ENCODE data around the gene SH2D4B.

SH2D4B gene

GRCh38 chr10:80582286-80582960 is 44.7 kb downstream of the SH2D4B start:
- TF ChIP-seq CREB5 (CRISPR knock-in tag; IDR thresholded peaks at IDR 0.05; ENCODE audit: low read depth) (no peak), GLIS3 (CRISPR knock-in tag; IDR thresholded peaks at IDR 0.05) (no peak), ARNTL (CRISPR knock-in tag; IDR thresholded peaks at IDR 0.05; ENCODE audit: borderline replicate concordance, low read depth) (no peak), TCF4 (CRISPR knock-in tag; IDR thresholded peaks at IDR 0.05; ENCODE audit: borderline replicate concordance) (no peak), ZFP30 (CRISPR knock-in tag; IDR thresholded peaks at IDR 0.05) (no peak), SNAI2 (CRISPR knock-in tag; IDR thresholded peaks at IDR 0.05) (no peak)
- no peak for ATAC-seq

DNA sequence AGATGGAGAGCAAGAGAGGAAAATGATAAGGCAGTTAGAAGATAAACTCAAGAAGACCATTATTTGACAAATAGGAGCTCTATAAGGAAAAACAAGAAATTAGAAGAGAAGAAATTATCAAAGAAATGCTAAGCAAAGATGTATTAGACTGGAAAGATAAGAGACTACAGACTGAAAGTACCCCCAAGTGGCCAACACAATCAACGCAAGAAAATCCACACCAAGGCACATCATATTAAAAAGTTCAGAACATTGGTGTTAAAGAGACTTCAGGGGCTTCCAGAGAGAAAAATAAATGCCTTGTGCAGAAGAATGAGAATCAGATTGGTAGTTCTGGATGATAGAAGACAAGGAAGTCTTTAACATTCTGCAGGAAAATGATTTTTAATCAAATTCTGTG is 46.0 kb downstream of the SH2D4B start:
- ATAC-seq: no peak
- no peak for TF ChIP-seq ZNF8 (CRISPR knock-in tag; IDR thresholded peaks at IDR 0.05)
- TF ChIP-seq PATZ1 (CRISPR knock-in tag; IDR thresholded peaks at IDR 0.05; ENCODE audit: borderline replicate concordance): no peak
- no peak for TF ChIP-seq OSR1 (CRISPR knock-in tag; IDR thresholded peaks at IDR 0.05)
- TF ChIP-seq CREB5 (CRISPR knock-in tag; IDR thresholded peaks at IDR 0.05; ENCODE audit: low read depth): no peak
- TF ChIP-seq TCF4 (CRISPR knock-in tag; IDR thresholded peaks at IDR 0.05; ENCODE audit: borderline replicate concordance): no peak
- TF ChIP-seq SNAI2 (CRISPR knock-in tag; IDR thresholded peaks at IDR 0.05): no peak
- TF ChIP-seq PPARA (CRISPR knock-in tag; IDR thresholded peaks at IDR 0.05; ENCODE audit: borderline replicate concordance): no peak

DNA sequence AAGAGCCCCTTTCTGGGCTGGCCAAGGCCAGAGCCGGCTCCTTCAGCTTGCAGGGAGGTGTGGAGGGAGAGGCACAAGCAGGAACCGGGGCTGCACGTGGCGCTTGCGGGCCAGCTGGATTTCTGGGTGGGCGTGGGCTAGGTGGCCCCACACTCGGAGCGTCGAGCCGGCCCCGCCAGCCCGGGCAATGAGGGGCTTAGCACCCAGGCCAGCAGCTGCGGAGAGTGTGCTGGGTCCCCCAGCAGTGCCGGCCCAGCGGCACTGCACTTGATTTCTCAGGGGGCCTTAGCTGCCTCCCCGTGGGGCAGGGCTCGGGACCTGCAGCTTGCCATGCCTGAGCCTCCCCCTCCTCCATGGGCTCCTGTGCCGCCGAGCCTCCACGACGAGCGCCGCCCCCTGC is 48.1 kb downstream of the SH2D4B start:
- no peak for ATAC-seq
- TF ChIP-seq PATZ1 (CRISPR knock-in tag; IDR thresholded peaks at IDR 0.05; ENCODE audit: borderline replicate concordance) (no peak), BACH2 (CRISPR knock-in tag; IDR thresholded peaks at IDR 0.05; ENCODE audit: borderline replicate concordance) (no peak), OSR1 (CRISPR knock-in tag; IDR thresholded peaks at IDR 0.05) (no peak), ISL1 (CRISPR knock-in tag; IDR thresholded peaks at IDR 0.05) (no peak)
- TF ChIP-seq, protein P1, sequence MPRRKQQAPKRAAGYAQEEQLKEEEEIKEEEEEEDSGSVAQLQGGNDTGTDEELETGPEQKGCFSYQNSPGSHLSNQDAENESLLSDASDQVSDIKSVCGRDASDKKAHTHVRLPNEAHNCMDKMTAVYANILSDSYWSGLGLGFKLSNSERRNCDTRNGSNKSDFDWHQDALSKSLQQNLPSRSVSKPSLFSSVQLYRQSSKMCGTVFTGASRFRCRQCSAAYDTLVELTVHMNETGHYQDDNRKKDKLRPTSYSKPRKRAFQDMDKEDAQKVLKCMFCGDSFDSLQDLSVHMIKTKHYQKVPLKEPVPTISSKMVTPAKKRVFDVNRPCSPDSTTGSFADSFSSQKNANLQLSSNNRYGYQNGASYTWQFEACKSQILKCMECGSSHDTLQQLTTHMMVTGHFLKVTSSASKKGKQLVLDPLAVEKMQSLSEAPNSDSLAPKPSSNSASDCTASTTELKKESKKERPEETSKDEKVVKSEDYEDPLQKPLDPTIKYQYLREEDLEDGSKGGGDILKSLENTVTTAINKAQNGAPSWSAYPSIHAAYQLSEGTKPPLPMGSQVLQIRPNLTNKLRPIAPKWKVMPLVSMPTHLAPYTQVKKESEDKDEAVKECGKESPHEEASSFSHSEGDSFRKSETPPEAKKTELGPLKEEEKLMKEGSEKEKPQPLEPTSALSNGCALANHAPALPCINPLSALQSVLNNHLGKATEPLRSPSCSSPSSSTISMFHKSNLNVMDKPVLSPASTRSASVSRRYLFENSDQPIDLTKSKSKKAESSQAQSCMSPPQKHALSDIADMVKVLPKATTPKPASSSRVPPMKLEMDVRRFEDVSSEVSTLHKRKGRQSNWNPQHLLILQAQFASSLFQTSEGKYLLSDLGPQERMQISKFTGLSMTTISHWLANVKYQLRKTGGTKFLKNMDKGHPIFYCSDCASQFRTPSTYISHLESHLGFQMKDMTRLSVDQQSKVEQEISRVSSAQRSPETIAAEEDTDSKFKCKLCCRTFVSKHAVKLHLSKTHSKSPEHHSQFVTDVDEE (CRISPR knock-in tag; IDR thresholded peaks at IDR 0.05): no peak

GRCh38 chr10:80588546-80588945 is 50.8 kb downstream of the SH2D4B start:
- no peak for TF ChIP-seq CSDC2 (CRISPR knock-in tag; IDR thresholded peaks at IDR 0.05)
- no peak for TF ChIP-seq POU6F1 (CRISPR knock-in tag; IDR thresholded peaks at IDR 0.05; ENCODE audit: borderline replicate concordance, low read depth)
- no peak for TF ChIP-seq PATZ1 (CRISPR knock-in tag; IDR thresholded peaks at IDR 0.05; ENCODE audit: borderline replicate concordance)
- TF ChIP-seq TCF4 (CRISPR knock-in tag; IDR thresholded peaks at IDR 0.05; ENCODE audit: borderline replicate concordance): no peak
- no peak for TF ChIP-seq SNAI2 (CRISPR knock-in tag; IDR thresholded peaks at IDR 0.05)
- TF ChIP-seq TOX (CRISPR knock-in tag; IDR thresholded peaks at IDR 0.05; ENCODE audit: borderline replicate concordance): no peak
- no peak for TF ChIP-seq ISL1 (CRISPR knock-in tag; IDR thresholded peaks at IDR 0.05)
- TF ChIP-seq ZFP30 (CRISPR knock-in tag; IDR thresholded peaks at IDR 0.05): no peak
- no peak for TF ChIP-seq OSR1 (CRISPR knock-in tag; IDR thresholded peaks at IDR 0.05)
- TF ChIP-seq ZNF70 (CRISPR knock-in tag; IDR thresholded peaks at IDR 0.05): no peak
- no peak for TF ChIP-seq BACH2 (CRISPR knock-in tag; IDR thresholded peaks at IDR 0.05; ENCODE audit: borderline replicate concordance)
- TF ChIP-seq RARB (CRISPR knock-in tag; IDR thresholded peaks at IDR 0.05): no peak
- no peak for TF ChIP-seq ARNTL (CRISPR knock-in tag; IDR thresholded peaks at IDR 0.05; ENCODE audit: borderline replicate concordance, low read depth)
- ATAC-seq: no peak
